H9 (cell line): ENCODE measurements around the gene CACTIN. TPM values are rescaled to one million over a fixed set of nuclear protein-coding genes. Genes with fewer than 3 reads are reported as not detected.

ENCODE experiments used
- DNase-seq: peaks from one replicate; pipeline ENCODE4 v3.0.0-alpha.2; 2017
- H2AFZ ChIP-seq: one replicate; pipeline ENCODE4 v1.6.1; 2013; ENCODE audit warnings: mild to moderate bottlenecking, low read length, control low read depth, moderate library complexity
- H2AK5ac ChIP-seq: 2 replicates; pipeline ENCODE4 v1.6.1; 2013; ENCODE audit warnings: low read length, control low read depth, mixed read lengths; ENCODE audit not compliant: insufficient read length
- H2BK120ac ChIP-seq: one replicate; pipeline ENCODE4 v1.6.1; 2013; ENCODE audit warnings: low read depth, mild to moderate bottlenecking, low read length, control low read depth, inconsistent platforms; ENCODE audit not compliant: poor library complexity, severe bottlenecking
- H2BK12ac ChIP-seq: 2 replicates; pipeline ENCODE4 v1.6.1; 2013; ENCODE audit warnings: low read length, control low read depth, mixed read lengths, low read depth; ENCODE audit not compliant: insufficient read length
- H2BK15ac ChIP-seq: 2 replicates; pipeline ENCODE4 v1.6.1; 2013; ENCODE audit warnings: low read depth, low read length, control low read depth
- H2BK20ac ChIP-seq: one replicate; pipeline ENCODE4 v1.6.1; 2013; ENCODE audit warnings: low read depth, mild to moderate bottlenecking, low read length, control low read depth, inconsistent platforms; ENCODE audit not compliant: poor library complexity, severe bottlenecking
- H2BK5ac ChIP-seq: 2 replicates; pipeline ENCODE4 v1.6.1; 2013; ENCODE audit warnings: low read length, control low read depth, mixed read lengths; ENCODE audit not compliant: insufficient read length
- H3K14ac ChIP-seq: 2 replicates; pipeline ENCODE4 v1.6.1; 2013; ENCODE audit warnings: low read length, control low read depth; ENCODE audit not compliant: insufficient read depth
- H3K18ac ChIP-seq: 2 replicates; pipeline ENCODE4 v1.6.1; 2013; ENCODE audit warnings: low read depth, mild to moderate bottlenecking, mixed read lengths, low read length, control low read depth; ENCODE audit not compliant: insufficient read length
- H3K23ac ChIP-seq: 2 replicates; pipeline ENCODE4 v1.6.1; 2013; ENCODE audit warnings: low read length, control low read depth, mixed read lengths, low read depth; ENCODE audit not compliant: insufficient read length
- H3K23me2 ChIP-seq: 2 replicates; pipeline ENCODE4 v1.6.1; 2013; ENCODE audit warnings: low read depth, mild to moderate bottlenecking, mixed read lengths, low read length, control low read depth; ENCODE audit not compliant: insufficient read length, poor library complexity, severe bottlenecking
- H3K27ac ChIP-seq: 2 replicates; pipeline ENCODE4 v1.5.1; 2013; ENCODE audit warnings: low read length, control low read depth, mixed read lengths, low read depth; ENCODE audit not compliant: insufficient read length
- H3K27me3 ChIP-seq: 2 replicates; pipeline ENCODE4 v1.6.1; 2013; ENCODE audit warnings: low read length, control low read depth, inconsistent platforms; ENCODE audit not compliant: insufficient read depth
- H3K4ac ChIP-seq: 2 replicates; pipeline ENCODE4 v1.6.1; 2013; ENCODE audit warnings: low read depth, mild to moderate bottlenecking, control low read depth, inconsistent platforms, low read length, moderate library complexity
- H3K4me1 ChIP-seq: 2 replicates; pipeline ENCODE4 v1.6.1; 2013; ENCODE audit warnings: low read length, control low read depth, inconsistent platforms; ENCODE audit not compliant: insufficient read depth
- H3K4me2 ChIP-seq: 2 replicates; pipeline ENCODE4 v1.6.1; 2013; ENCODE audit warnings: low read length, control low read depth, mixed read lengths; ENCODE audit not compliant: insufficient read length, insufficient read depth
- H3K56ac ChIP-seq: 2 replicates; pipeline ENCODE4 v1.6.1; 2013; ENCODE audit warnings: low read depth, mild to moderate bottlenecking, mixed read lengths, low read length, control low read depth; ENCODE audit not compliant: insufficient read length
- H3K79me1 ChIP-seq: 2 replicates; pipeline ENCODE4 v1.6.1; 2013; ENCODE audit warnings: low read depth, mild to moderate bottlenecking, moderate library complexity, low read length, control low read depth, inconsistent platforms; ENCODE audit not compliant: insufficient read depth, poor library complexity, severe bottlenecking
- H3K79me2 ChIP-seq: 2 replicates; pipeline ENCODE4 v1.6.1; 2013; ENCODE audit warnings: low read length, control low read depth, inconsistent platforms; ENCODE audit not compliant: insufficient read depth
- H3K9ac ChIP-seq: 2 replicates; pipeline ENCODE4 v1.6.1; 2013; ENCODE audit warnings: low read length, control low read depth, mixed read lengths; ENCODE audit not compliant: insufficient read length; ENCODE audit errors: extremely low read depth
- H3K9me3 ChIP-seq: one replicate; pipeline ENCODE4 v1.6.1; 2013; ENCODE audit warnings: low read depth, low read length, inconsistent platforms; ENCODE audit not compliant: control insufficient read depth
- H3T11ph ChIP-seq: one replicate; pipeline ENCODE4 v1.6.1; 2013; ENCODE audit warnings: mild to moderate bottlenecking, low read length, control low read depth, inconsistent platforms
- H4K20me1 ChIP-seq: one replicate; pipeline ENCODE4 v1.6.1; 2013; ENCODE audit not compliant: control insufficient read depth, insufficient read length, insufficient read depth
- H4K5ac ChIP-seq: 2 replicates; pipeline ENCODE4 v1.6.1; 2013; ENCODE audit warnings: low read depth, mild to moderate bottlenecking, mixed read lengths, low read length, control low read depth; ENCODE audit not compliant: insufficient read length
- H4K8ac ChIP-seq: replicated peaks from 2 replicates; pipeline ENCODE4 v1.6.1; 2013; ENCODE audit warnings: low read length, control low read depth, mixed read lengths, low read depth; ENCODE audit not compliant: insufficient read length
- H4K91ac ChIP-seq: 2 replicates; pipeline ENCODE4 v1.6.1; 2013; ENCODE audit warnings: low read depth, mild to moderate bottlenecking, moderate library complexity, mixed read lengths, low read length, control low read depth; ENCODE audit not compliant: insufficient read length
- H3K27ac Mint-ChIP-seq, 3 experiments: 2 replicates in 2 of 3; 3 replicates in 1 of 3; pipeline ENCODE4 v1.8.0; 2020 to 2021; ENCODE audit warnings: mixed read lengths in 3 of 3, mild to moderate bottlenecking in 1 of 3, moderate library complexity in 1 of 3
- H3K27me3 Mint-ChIP-seq: 2 replicates; pipeline ENCODE4 v1.8.0; 2021; ENCODE audit warnings: low read depth, mild to moderate bottlenecking, moderate library complexity, mixed read lengths
- H3K36me3 Mint-ChIP-seq, 3 experiments: 2 replicates in 2 of 3; 3 replicates in 1 of 3; pipeline ENCODE4 v1.8.0; 2020 to 2021; ENCODE audit warnings: low read depth in 3 of 3, mixed read lengths in 3 of 3; ENCODE audit not compliant: insufficient read depth in 1 of 3
- H3K4me1 Mint-ChIP-seq, 2 experiments: 2 replicates each; pipeline ENCODE4 v1.8.0; 2020; ENCODE audit warnings: mixed read lengths in 2 of 2
- H3K4me3 Mint-ChIP-seq, 2 experiments: 2 replicates in 1 of 2; 3 replicates in 1 of 2; pipeline ENCODE4 v1.8.0; 2020 to 2021; ENCODE audit warnings: mild to moderate bottlenecking in 2 of 2, mixed read lengths in 2 of 2, moderate library complexity in 1 of 2
- H3K9me3 Mint-ChIP-seq, 2 experiments: 2 replicates in 1 of 2; 3 replicates in 1 of 2; pipeline ENCODE4 v1.8.0; 2020; ENCODE audit warnings: mild to moderate bottlenecking in 2 of 2, mixed read lengths in 2 of 2, moderate library complexity in 1 of 2
- CTCF ChIP-seq: fragments of 200-600 bp; sonication (generic); conservative IDR thresholded peaks from 3 replicates; pipeline ENCODE4 v1.8.0; 2021; ENCODE audit warnings: antibody characterized with exemption, mild to moderate bottlenecking
- WGBS: extraction: QIAGEN DNeasy Blood & Tissue Kit; methylation state at CpG from one replicate; pipeline ENCODE4 v1.1.7; 2013; ENCODE audit warnings: missing lambda C conversion rate, low lambda C conversion rate, mixed read lengths; ENCODE audit not compliant: insufficient read length; ENCODE audit errors: extremely low coverage; 5-methylcytosine and 5-hydroxymethylcytosine counted together
- total RNA-seq: library from RNA; stranded (reverse); gene quantifications from 2 replicates; pipeline ENCODE4 v1.2.1, GENCODE V29; 2021

Gene CACTIN
- total RNA-seq, 1 experiment from 2014 or later, result 37.3 TPM

GRCh38 chr19:3622224-3622623 is 4.4 kb downstream of the CACTIN start:
- Histone ChIP-seq H3K18ac (no peak overlapping the region), H3K79me1 (no peaks in the 10 kb centered on the region), H2BK20ac (no peak overlapping the region), H3K79me2 (peaks cover 7% of the 10 kb centered on the region; the same call in 1 of the 2 replicates), H3K4me1 (0 out of 2 replicates have a peak, but pooled peaks cover 2% of the 10 kb centered on the region), H3K14ac (no peak overlapping the region), H2BK15ac (no peak overlapping the region), H2BK5ac (no peak overlapping the region), H3K4me2 (no peak overlapping the region), H4K5ac (no peak overlapping the region), H4K91ac (no peak overlapping the region), H3K56ac (no peak overlapping the region), H2BK12ac (no peak overlapping the region), H3T11ph (no peak overlapping the region), H3K27me3 (no peaks in the 10 kb centered on the region), H3K9me3 (no peaks in the 10 kb centered on the region), H3K23ac (no peak overlapping the region), H4K20me1 (peaks cover 3% of the 10 kb centered on the region), H3K23me2 (peaks cover 5% of the 10 kb centered on the region), H2AK5ac (no peak overlapping the region), H2AFZ (no peak overlapping the region), H4K8ac (no peak overlapping the region), H3K4ac (no peak overlapping the region), H3K27ac (no peak overlapping the region), H2BK120ac (no peak overlapping the region), H3K9ac (no peak overlapping the region)
- WGBS, result no CpG with 5 or more reads among the region's 12 CpGs
- no peaks in the 10 kb centered on the region; the same call in 1 of the 2 replicates for H3K27me3 Mint-ChIP-seq
- no peak overlapping the region for H3K4me3 Mint-ChIP-seq
- DNase-seq, result no peak
- TF ChIP-seq CTCF, result no peak
- peaks cover 4 to 13% of the 10 kb centered on the region in 2 experiments for H3K4me1 Mint-ChIP-seq
- peaks cover 6 to 21% (median 21%) of the 10 kb centered on the region in 3 experiments; a peak in 6 of 7 replicates for H3K36me3 Mint-ChIP-seq
- H3K9me3 Mint-ChIP-seq, result no peaks in the 10 kb centered on the region
- H3K27ac Mint-ChIP-seq, result no peak overlapping the region
